HG02840 (cell line): ENCODE measurements around the gene ZNF300.
"Not testable (repeated sequence)": the region's sequence is repeated elsewhere in the genome, so short reads cannot be mapped to it uniquely, and the experiment has no call there.

Experiments used
- ATAC-seq: cut with Tn5 transposase; IDR thresholded peaks from one replicate; pipeline ENCODE4 v1.9.1; 2021; ENCODE audit warnings: mild to moderate bottlenecking, moderate library complexity, moderate number of reproducible peaks; ENCODE audit not compliant: unreplicated experiment, low FRiP score

The ZNF300 gene

DNA sequence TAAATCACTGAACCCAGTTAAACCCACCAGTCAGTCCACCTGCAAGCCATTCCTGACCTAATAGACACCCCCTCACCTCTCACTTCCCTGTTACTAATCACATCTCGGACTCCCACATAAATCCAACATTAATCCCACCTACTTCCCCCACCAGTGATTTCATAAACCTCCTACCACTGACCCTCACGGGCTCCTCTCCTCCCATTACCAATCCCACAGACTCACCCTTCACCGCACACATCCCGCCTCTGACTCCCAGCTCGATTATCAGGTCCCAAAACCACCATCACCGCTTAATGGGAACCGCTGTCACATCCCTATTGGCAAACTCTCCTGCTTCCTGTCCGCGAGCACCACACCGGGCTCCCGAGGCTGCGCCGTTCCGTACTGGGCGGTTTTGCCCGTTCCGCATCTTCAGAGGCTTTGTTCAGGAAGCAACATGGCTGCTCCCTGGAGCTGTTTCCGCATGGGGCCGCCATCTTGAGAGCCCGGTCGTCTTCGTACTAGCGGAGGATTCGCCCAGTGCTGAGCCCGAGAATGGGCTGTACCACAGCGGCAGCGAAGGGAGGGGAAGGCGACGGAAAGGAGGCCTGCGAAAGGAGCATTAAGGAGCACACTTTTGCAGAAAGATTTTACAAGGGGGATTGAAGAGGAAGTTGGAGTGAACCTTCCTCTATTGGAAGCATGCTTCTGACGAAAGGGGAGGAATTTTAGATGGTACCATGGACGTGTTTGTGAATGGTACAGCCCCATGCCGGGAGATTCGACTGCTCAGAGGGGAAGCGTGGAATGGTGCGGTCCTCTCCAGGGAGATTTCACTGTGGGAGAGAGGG lies at the start of gene ZNF300:
Gene ZNF300, minus strand, starts transcription at position 502 of the 833 bp plus-strand sequence. CDS start 1,825 bp downstream, outside the sequence.
- no peak for ATAC-seq

DNA sequence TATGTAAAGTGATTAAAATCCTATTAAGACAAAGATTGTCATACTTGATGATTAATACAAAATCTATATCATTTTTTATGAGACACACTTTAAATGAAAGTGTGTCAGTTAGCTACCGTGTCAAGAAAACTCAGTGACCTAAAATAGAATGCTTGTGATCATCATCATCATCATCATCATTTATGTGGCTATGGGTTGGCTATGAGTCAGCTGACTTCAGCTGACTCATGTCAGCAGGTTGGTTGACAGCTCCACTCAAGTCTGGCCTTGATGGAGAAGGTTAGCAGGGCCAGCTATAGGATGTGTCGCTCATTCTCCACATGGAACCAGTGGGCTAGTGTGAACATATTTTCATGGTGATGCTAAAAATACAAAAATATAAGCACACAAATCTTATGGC lies 43.8 kb upstream of the ZNF300 start:
- ATAC-seq, result no peak

DNA sequence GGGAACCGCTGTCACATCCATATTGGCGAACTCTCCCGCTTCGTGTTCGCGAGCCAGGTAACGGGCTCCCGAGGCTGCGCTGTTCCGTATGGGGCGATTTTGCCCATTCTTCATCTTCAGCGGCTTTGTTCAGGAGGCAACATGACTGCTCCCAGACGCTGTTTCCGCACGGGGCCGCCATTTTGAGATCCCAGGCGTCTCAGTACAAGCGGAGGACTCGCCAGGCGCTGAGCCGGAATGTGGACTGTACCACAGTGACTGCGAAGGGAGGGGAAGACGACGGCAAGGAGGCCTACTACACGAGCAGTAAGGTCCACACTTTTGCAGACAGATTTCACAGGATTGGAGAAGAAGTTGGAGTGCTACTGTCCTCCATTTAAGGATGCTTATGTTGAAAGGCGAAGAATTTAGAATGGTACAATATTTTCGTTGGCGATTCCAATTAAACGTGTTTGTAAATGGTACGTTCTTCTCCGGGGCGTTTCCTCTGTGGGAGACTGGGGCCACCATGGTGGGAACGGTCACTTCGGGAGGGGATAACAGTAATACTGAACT lies 41.6 kb upstream of the ZNF300 start:
- ATAC-seq, result no peak

DNA sequence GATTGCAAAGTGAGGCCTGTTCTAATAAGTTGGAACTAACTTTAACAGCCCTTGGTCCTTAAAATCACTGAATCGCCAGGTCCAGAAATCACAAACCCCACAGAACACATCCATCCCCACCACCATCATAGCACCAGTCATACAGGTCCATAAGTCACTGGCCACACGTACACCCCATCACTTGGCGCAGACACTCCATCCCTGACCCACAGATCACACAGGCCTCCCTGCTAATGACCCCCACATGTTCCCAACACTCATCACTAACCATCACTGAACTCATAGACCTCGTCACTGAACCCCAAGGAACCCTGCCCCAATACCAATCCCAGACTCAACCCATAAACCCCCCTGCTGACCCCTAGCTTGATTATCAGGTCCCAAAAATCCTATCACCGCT lies 41.2 kb upstream of the ZNF300 start:
- ATAC-seq, result no peak

DNA sequence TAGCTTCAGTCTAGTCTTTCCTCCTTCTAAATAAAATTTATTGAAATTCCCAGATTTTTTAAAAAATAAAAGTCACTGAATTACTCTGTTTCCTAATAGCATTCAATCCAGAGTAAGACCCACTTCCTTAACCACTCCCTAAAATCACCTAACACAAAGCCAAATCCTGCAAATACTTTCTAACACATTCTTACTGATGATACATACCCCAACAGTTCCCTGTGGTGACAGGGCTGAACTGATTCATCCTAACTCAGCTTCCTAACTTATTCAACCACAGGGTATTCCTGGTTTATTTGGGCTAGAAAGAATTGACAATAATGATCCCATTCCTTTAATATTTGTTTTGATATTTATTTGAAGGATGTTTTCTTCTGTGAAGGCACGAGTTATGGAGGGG lies 40.7 kb upstream of the ZNF300 start:
- ATAC-seq, result no peak

DNA sequence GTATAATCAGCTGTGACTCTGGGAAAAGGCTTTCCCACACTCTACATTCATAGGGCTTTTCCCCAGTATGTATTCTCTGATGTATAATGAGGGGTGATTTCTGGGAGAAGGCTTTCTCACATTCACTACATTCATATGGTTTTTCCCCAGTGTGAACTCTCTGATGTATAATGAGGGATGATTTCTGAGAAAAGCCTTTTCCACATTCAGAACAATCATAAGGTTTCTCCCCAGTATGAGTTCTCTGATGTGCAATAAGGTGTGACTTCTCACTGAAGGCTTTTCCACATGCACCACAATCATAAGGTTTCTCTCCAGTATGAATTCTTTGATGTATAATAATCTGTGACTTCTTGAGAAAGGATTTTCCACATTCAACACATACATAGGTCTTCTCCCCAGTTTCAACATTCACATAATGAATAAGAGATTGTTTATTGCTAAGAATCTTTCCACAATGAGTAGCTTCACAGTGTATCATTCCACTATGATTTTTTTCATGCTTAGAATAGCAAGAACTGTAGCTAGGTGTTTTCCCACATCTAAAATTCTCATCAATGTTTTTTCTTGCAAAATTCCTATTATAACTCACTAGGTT lies 26.7 kb upstream of the ZNF300 start:
- no peak for ATAC-seq

DNA sequence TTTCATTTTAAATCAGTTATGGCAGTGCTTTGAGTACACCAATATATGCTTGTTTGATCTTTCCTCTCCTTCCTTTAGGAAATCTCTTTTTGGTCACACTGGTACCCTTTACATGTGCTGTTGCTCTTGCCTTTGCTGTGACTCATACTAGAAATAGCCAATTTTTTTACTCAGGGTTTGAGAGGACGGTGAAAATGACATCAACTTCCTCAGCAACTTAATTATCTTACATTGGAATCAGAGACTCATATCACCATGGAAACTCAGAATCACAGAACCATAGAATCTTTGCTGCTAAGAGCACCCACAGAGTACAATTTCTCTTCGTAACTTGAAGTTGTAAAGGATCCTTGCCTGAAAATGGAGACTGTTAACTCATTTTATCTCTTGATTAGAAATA lies 13.8 kb upstream of the ZNF300 start:
- ATAC-seq, result no peak

DNA sequence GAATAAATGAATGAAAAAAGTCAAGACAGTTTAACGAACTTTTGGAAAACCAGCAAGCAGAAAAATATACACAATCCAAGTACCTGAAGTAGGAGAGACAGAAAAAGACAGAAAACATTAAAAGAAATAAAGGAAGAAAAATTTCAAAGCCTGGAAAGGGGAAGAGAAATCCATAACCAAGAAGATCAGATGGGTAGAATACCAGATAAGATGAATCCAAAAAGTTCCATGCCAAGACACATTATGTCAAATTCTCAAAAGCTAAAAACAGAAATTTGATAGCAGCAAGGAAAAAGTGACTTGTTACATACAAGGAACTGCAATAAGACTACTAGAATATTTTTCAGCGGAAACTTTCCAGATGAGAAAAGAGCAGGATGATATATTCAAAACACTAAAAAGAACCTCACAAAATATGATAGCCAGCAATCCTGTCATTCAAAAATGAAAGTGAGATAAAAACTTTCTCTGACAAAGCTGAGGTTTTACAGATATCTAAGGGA lies 7.6 kb upstream of the ZNF300 start:
- ATAC-seq, result no peak

DNA sequence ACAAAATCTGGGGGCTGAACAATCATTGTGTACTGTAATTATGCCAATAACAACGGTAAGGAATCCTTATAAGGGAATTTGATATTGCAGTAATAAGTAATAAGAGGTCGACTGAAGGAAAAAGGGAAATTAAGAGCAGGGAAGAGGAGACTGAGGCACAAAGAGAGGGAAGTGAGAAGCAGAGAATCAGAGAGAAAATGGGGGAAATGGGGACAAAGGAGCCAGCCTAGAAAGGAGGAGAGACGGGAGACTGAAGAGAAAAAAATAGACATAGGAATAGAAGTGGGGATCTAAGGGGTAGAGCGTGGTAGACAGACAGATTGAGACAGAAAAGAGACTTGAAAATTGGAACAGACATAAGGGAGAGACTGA lies 518 bp upstream of the ZNF300 start:
- ATAC-seq, result no peak

DNA sequence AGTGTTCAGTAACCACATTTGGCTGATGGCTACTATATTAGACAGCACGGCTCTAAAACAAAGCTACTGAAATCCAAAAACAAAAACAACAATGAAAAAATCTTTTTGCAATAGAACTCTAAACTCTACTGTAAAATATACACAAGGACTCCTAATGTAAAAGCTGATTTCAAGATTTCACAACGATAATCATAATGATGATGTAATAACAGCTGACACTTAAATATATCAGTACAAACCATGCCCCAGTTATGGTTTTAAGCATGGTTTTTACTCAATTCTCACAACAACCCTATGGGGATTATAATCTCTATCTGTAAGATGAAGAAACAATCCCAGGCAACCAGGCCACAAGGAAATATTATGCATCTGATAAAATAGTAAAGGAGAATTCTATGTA lies 3.3 kb downstream of the ZNF300 start:
- no peak for ATAC-seq

DNA sequence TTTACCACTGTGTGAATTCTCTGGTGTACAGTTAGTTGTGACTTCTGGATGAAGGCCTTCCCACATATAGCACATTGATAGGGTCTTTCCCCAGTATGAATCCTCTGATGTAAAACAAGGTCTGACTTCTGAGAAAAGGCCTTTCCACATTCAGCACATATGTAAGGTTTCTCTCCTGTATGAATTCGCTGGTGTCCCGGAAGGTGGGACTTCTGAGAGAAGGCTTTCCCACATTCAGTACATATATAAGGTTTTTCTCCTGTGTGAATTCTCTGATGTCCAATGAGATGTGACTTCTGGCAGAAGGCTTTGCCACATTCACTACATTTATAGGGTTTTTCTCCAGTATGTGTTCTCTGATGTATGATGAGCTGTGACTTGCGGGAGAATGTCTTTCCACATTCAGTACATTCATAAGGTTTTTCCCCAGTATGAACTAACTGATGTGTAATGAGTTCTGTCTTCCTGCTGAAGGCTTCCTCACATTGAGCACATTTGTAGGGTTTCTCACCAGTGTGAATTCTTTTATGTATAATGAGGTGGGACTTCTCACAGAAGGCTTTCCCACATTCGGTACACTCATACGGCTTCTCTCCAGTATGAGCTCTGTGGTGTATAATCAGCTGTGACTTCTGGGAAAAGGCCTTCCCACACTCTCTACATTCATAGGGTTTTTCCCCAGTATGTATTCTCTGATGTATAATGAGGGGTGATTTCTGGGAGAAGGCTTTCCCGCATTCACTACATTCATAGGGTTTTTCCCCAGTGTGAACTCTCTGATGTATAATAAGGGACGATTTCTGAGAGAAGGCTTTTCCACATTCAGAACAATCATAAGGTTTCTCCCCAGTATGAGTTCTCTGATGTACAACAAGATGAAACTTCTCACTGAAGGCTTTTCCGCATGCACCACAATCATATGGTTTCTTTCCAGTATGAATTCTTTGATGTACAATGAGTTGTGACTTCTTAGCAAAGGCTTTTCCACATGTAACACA lies 9.1 kb downstream of the ZNF300 start:
- no peak for ATAC-seq

DNA sequence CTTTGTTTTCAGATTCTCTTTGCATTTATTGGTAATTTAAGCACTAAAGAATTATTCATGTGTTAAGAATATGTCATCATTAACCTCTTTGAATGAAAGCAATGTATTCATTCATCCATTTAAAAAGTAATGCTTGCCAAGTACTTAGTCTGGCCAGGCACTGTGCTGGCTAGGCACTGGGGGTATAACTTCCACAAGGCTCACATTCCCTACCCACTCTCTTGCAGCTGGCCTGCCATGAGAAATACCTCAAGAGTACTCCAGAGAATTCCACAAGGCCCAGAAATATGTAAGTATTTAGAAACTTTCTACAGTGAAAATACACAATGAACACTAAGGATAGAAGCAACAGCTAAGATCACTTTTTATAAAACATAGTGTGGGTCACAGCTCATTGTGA lies 25.4 kb downstream of the ZNF300 start:
- ATAC-seq, result no peak

DNA sequence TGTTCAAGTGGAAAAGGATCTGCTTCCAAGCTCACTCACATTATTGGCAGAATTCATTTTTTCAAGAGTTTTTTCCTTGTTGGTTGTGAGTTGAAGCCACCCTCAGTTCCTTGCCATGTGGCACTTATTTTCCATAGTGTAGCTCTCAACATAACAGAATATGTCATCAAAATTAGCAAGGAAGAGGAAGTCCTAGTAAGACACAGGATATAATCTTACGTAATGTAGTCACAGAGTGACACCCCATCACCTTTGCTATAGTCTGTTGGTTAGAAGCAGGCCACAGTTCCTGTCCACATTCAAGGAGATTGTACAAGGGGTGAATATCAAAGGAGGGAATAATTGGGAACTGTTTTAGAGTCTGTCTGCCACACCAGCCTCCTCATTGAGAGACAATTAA lies 42.7 kb downstream of the ZNF300 start:
- ATAC-seq, result no peak

DNA sequence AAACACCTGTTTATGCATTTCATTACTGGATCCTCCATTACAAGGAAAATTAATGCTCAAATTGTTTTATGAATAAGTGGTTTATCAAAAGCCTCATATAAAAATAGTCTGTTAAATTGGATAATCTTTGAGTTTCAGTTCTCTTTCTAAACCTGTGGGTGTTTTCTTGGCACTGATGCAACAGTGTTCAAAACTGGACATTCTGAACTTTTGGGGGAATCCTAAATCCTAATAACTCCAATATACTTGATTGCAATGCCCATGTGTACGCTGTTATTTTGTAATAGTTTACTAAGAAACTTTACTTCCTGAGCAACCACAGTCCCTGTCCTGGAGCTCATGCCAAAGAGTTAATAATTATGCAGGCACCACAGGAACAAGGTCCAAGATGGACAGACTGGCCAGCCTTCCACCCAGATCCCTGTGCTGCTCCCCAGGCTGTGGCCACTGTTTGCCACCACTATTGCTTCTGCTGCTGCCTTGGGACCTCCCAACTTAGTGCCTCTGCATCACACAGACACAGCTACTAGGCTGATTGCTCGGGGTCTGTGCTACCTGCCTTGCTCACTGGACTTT lies 44.4 kb downstream of the ZNF300 start:
- ATAC-seq, result no peak

DNA sequence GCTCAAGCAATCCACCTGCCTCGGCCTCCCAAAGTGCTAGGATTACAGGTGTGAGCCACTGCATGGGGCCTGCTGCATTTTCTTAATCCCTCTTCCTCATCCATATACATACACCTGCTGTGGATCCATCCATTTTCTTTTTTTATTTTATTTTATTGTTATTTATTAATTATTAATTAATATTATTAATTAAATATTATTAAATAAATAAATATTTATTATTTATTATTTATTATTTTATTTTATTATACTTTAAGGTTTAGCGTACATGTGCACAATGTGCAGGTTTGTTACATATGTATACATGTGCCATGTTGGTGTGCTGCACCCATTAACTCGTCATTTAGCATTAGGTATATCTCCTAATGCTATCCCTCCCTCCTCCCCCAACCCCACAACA lies 48.1 kb downstream of the ZNF300 start:
- ATAC-seq, result not testable (repeated sequence)

DNA sequence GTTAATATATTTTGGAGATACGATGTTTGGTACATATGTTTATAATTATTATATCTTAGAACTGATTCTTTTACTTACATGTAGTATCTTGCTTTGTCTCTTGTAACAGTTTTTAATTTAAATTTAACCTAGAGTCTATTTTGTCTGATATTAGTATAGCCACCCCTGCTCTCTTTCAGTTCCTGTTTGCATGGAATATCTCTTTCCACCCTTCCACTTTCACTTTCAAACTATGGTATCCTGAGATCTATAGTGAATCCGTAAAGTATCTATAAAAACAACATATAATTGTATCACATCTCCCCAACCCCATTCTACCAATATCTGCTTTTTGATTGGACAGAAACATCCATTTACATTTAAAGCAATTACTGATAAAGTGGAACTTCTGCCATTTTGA lies 51.2 kb downstream of the ZNF300 start:
- no peak for ATAC-seq

DNA sequence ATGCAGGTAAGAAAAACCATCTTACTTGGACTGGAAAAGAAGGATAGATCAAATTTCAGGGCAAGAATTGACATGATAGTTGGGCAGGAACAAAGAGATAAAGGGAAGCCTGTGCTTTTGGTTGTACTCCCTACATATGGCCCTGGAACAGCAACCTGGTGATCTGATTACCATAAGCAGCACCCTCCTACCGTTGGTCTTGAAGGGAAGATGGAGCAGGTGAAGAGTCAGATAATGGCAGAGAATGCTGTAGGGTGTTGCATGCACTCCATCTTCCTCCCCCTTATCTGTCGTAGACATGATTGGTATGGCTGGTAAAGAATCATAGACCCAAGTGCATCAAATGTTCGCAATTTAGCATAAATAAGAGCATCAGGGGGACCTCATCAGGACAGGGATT lies 53.7 kb downstream of the ZNF300 start:
- no peak for ATAC-seq

DNA sequence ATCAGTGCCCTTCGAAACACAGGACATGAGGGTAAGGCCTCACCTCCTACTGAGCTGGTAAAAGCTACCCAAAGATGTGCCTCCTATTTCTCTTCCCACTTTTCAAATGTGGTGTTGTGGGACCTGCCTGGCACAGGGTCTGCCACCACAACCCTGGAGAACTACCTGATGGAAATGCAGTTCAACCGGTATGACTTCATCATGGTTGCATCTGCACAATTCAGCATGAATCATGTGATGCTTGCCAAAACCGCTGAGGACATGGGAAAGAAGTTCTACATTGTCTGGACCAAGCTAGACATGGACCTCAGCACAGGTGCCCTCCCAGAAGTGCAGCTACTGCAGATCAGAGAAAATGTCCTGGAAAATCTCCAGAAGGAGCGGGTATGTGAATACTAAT lies 56.5 kb downstream of the ZNF300 start:
- ATAC-seq, result no peak

DNA sequence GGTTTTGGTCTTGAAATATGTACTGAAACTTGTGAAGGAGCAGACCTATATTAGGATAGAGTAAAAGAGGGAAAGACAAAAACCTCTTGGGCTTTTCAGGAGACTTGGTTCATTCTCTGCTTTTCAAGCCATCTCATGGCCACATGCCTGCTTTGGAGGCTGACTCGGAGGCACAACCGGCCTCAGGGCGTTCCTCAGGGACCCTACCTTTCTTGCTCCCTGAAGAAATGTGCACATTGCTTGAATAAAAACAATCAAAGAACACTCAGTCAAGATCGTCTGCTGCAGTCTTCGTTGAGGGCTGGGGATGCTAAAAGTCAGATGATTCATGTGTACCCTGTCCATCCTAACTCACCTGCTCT lies 57.5 kb downstream of the ZNF300 start:
- ATAC-seq, result no peak

DNA sequence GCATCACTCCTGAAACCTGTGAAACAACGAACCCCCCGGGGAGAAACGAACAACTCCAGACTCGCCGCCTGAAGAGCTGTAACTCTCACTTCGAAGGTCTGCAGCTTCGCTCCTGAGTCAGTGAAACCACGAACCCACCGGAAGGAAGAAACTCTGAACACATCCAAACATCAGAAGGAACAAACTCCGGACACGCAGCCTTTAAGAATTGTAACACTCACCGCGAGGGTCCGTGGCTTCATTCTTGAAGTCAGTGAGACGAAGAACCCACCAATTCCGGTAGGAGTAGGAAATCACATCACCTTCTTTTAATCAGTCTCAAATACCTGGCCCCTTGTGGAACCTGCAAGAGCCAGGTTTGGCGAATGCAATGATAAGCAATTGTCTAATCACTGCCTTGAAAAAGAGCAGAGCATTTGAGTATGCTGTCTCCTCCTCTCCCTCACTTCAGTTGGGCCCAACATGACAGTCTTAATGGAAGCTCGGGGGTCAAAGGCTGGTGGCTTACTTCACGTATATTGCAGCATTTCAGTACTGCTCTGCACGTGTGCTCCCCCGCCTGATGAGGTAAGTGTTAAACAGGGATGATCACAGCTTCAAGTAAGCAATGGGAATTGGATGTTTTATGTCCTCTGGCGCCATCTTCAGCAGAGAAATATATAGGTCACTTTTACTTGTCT lies 58.0 kb downstream of the ZNF300 start:
- peak; percentile 91 for ATAC-seq
